ENCODE measurements around the gene MRPS6.

MRPS6 gene

DNA sequence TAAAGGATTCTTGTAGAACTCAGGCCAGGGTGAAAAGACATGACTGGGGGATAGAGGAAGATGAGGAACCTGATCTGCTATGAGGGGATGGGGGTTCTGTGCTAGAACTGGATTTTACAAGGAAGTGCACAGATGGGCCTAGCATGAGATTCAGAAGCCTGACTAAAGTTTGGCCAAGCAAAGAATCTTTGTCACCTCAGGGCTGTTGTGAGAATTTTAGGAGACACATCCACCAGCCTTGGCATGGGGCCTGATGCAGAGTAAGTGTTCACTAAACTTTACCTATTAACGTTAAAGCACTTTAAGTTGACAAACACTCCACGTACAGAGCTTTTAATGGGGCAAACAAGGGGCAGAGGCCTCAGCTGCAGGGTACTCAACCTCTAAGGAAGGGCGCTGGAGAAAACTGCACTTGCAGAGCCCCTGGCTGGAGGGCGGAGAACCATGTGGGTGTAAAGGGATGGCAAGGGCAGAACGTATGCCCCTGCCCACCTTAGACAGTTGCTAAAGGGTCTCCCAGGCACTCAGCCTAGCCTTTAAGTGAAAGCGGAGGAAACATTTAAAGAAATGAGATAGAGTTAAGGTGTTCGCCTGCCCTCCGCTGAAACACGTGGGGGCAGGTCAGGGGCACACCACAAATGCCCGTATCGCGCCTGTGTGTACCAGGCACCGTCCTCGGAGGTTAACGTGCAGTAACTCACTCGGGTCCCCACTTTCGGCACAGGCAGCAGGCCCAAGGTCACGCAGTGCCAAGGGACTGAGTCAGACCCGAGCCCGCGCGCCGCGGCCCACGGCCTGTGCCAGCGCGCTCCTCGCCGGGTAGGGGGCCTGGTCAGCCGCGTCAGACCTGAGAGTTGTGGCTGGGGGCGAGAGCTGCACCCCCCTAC lies 990 bp upstream of the MRPS6 start:
- no peak for DNase-seq

DNA sequence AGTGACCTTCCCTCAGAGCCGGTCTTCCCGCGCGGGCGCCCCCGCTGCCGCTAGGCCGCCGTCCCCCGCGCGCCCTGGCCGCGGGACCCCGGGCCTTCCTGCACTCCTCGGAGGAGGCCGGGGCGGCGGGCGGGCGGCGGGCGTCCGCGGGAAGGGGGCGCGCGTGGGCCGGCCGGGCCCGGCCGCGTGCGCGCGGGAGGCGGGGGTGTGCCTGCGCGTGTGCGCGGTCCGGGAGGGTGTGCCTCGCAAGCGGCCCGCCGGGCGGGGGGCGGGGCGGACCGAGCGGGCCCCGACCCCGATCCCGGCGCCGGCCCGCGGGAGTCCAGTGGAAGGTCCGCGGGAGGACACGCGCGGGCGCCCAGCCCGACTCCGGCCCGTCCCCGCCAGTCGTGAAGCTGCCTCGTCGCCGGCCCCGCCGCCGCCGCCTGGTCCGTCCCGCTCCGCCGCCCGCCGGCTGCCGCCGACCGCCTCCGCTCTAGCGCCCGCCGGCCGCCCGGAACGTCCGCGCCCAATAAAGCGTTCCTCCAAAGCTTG lies 438 bp downstream of the MRPS6 start:
- DNase-seq, result no peak

DNA sequence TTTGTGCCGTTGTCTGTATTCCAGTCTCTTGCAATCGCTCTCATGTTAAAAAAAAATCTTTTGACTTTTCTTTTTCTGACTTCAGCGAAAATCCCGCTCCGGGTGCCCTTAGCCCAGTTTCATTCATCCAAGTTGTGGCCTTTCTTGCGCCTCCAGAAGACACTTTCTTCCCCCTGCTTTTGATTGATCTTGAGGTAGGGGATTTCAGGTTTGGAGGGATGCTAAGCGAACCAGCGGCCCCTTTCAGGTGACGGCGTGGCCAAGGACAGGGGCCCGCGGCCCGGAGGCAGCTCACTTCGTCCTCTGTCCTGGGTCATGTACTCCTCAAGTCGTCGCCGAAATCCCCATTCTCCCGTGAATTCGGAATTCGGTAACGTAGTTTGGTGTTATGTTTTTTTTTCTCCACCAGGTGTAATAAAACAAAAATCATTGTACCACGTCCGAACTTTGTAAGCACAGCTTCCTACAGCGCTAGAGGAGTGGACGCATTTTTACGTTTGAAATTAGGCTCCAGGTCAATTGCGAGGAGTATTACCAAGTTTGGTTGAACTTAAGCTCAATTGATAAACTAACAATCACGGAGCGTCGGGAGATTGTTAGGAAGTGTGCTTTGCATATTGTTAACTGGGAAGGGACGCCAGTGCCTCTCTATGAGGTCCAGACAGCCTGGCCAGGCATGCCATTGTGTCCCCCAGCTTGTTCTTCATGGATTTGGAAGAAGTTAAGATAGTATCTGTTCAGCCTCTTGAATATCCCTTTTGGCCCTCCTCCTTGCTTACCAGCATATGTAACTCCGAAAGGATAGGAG lies 1.1 kb downstream of the MRPS6 start:
- DNase-seq, result no peak

DNA sequence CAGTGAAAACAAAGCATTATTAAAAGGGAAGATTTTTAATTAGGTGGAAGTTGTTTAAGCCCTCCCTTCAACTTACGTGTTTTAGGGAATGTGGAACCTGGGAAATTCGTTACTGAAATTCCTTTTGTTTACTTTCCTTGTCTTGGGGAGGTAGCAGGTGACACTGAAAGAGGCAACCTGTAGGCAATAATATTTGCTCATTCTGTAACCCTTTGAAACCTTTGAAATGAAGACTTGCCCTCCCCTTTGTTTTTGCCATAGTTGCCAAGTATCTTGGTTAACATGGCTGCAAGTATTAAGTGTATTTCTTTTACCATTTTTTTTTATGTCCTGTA lies 1.7 kb downstream of the MRPS6 start:
- DNase-seq, result no peak

DNA sequence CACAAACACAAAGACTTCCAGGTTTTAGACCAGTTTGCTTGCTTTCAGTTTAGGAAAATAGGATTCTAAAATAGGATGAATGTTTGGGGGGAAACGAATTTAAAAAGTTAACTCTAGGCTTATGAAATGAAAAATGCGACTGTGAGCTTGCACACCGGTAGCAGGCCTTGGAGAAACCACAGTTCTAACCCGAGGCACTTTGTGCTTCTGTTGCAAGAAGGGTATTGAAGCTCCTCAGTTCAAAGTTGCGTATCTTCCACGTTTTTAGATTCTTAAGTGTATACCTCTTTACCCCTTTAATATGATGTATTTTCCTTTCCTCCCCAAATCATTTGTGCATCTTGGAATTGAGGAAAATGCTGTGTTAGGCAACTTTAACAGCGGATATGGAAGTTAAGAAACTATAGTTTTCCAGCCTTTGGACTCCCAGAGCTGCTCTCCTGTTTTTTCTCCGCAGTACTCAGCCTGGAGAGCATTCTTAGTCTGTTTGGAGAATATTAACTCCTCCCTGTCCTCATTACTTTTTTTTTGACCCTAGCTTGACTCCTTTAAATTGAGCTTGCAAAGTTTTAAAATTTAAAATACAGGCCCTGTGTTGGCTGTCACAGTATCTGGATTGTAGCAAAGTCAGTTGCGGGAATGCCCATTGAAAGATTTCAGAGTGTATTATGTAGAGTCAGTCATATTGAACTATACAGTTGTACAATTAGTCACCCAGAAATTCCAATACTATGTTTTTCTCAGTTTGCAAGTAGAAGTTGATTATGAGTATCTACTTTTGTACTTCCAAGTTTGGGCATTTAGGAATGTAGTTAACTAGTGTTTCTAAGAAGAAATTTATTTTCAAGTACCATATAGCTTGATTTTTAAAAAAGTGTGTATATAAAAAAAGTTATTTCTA lies 2.6 kb downstream of the MRPS6 start:
- no peak for DNase-seq

DNA sequence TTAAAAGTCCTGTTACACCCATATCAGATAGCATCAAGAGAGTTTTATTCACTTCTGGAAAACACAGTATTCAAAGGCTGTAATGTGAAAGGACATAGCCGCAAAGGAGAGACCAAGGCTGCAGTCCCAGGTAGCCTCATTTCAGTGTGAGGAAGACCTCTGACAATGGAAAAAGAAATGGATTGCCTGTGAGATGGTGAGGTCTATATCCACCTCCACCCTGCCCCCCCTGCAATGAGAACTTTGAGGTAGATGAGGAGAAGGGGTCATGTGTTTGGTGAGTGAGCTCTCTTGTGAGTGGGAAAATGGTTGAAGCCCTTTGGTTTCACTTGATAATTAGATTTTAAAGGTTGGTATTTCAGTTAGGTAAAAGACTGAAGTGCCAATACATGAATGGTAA lies 3.5 kb downstream of the MRPS6 start:
- no peak for DNase-seq

DNA sequence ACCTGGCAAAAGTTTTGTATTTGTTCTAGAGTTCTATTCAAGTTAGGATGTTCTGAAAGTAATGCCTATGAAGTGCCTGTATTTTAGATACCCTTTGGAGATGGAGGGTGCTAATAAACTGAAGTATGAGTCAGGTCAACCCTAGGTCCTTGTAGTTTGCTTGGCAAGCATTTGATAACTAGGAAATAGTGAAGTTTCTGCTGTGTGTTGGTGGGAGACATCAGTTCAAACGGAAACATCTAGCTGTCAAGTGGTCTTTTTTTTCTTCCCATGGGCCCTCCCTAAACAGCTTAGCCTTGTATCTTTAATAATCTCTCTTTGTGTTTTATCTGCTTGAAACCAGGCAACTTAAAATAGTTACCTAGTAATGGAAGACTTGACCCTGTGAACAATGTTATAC lies 4.5 kb downstream of the MRPS6 start:
- DNase-seq, result no peak

DNA sequence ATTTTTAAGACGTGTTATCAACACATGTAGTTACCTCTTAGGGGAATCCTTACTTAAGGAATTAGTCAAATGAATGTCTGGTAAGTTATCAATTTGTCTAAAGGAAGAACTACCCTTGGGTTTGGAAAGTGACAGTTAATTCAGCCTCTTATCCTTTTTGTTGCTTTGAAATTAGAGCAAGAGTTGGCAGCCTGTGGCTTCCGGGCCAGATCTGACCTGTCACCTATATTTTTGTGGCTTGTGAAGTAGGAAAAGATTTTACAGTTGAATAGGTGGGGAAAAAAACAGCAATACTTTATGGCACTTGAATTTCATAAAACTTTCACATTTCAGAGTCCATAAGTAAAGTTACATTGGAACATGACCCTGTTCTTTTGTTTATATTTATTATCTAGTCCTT lies 5.5 kb downstream of the MRPS6 start:
- no peak for DNase-seq

DNA sequence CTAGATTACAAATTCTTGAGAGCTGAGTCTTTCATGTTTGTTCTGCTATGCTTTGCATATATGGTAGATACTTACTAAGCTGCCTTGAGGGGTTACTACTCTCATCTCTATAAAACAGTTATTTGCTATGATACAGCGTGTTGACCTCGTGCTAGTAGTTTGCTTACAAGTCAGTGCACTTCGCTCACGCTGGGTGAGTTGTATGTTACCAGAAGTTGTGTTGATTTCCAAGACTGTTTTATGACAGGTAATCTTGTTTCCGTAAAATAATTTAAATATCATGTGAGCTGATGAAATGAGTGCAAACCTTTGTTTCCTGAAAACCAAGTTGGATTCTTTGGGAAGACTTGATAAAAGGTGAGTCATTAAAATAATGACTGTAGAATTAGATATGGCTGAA lies 7.3 kb downstream of the MRPS6 start:
- no peak for DNase-seq

DNA sequence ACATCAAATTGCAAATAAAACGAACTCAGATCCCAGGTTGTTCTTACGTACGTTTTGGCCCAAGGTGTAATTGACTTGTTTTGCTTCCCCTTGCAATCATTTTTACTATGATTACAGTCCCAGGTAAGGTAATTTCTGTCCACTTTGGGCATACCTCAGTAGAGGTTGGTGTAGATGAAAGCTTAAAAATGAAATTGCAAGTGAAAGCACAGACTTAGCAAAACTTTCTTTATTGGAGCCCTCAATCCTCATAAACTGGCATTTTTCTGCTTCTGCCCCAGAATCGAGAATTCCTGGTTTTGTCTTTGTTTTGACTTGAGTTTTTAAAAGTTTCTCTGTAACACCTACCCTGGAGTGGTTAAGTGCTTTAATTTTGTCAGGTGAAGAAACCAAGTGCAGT lies 9.4 kb downstream of the MRPS6 start:
- no peak for DNase-seq

DNA sequence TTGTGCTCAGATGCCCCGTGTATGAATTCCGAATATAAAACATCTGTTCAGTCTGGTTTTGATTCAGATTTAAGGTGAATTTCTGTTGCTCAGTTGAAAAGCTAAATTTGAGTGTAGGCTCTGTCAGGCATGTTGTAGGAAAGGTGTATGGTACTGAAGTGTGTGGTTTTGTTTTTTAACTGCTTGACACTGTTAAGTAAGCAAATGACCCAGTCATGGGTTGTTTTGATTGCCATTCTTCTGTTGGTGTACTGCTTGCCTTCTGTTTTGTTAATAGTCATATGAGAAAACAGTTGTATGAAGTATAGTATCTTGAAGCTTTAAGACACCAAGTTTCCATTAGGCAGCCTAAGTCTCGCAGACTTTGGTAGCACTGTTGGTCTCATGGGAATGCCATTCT lies 10.0 kb downstream of the MRPS6 start:
- no peak for DNase-seq

DNA sequence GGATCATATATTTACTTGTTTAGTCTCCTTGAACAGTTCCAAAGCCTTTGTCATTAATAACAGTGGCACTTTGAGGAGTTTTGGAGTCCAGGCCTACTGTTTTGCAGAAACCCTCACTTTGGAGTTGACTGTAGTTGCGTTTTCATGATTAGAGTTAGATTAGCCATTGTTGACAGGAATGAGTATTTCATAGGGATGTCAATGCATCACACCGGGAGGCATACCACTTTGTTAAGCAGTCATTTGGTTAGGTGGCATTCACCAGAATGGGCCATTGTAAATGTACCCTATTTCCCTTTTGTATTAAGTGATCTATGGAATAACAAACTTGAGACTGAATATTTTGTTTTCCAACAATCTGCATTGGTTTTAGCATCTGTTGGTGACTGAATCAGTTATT lies 11.8 kb downstream of the MRPS6 start:
- DNase-seq, result no peak

DNA sequence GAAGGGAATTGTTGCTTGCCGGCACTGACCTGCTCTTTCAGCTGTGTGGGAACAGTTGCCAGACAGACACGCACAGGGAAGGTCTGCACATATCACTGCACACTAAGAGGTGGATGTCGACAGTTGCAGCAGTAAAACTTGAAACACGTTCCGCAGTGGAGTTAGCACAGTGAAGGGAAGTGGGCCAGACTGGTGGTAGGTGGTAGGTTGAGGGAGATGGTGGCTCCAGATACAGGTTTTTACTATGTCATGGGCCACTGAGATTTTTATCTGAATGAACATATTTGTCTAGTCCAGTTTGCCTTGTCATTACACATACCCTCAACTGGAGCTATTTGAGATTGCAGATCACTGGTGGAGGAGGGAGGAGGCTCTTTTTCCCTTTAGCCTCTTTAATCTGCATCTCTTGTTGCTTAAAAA lies 13.5 kb downstream of the MRPS6 start:
- no peak for DNase-seq

DNA sequence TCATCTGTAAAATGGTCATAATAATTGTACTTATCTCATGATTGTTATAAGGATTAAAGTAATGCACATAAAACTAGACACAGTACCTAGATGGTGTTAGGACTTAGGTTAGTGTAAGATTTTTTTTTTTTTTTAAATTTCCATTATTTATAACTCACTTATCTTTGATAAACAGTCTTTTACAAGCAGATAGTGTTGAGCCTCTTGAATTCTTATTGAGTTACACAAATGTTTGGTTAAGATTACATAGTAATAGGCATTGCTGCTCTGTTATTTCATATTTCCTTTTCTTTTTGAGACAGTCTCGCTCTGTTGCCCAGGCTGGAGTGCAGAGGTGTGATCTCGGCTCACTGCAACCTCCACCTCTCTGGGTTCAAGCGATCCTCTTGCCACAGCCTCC lies 15.4 kb downstream of the MRPS6 start:
- DNase-seq, result no peak

DNA sequence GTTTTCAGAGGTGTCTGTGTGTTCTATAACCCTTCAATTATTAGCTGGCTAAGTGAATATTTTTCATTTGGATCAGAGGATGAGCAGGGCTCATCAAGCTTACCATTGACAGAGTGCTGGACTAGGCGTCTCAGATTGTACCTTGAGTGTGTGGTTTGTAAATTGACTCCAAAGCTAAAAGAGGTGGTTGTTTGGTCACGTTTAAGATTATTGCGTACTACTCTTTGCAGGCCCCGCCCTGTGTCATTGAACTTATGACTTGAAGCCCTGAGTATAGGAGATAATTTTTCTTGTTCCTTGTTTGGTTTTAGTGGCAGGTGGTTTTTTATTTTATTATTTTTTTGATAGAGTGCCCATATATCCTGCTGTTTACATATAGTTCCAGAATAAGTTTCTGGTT lies 17.7 kb downstream of the MRPS6 start:
- no peak for DNase-seq

DNA sequence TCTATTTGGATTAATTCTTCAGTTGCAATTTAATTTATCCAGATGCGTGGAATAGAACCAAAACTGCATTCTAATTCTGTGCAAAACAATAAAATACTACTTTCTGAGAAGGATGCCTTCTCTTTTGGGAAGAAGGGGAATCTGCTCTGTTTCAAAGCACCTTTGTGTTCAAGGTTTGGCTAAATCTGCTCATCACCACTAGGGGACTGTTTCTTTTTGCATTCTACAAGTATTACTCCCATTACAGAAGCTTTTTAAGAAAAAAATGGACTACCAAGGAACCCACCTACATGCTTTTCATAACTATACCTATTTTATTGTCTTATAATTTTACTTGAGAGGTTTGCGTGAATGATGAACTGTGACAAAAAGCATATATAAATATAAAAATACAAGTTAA lies 18.2 kb downstream of the MRPS6 start:
- DNase-seq, result no peak

DNA sequence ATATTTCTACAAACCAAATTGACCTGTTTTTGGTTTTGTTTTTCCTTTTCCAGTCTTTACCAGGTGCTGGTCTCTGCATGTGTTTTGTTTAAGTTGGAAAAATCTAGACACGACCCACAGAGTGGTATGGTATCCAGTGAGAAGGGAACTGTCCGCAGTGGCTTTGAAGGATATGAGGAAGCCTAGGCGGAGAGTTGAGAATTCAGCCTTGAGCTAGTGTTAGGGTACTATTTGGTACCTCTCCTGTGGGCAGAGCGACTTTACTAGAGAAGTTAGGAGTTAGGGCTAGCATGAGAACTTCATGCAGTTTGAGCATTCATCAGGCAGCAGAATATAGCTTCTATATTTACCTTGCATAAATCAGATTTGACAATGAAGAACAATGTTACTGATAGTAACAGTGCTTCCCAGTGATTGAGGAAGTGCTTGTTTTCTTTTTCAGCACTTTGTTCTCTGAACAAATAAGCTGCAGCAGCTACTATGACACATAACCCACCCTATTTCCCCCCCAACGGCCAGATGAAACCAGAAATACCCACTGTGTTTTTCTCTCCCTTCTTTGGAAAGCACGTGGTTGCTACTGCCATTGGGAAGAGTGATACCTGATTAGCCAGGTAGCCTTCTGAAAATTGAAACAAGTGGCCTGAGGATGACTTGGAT lies 19.0 kb downstream of the MRPS6 start:
- no peak for DNase-seq

DNA sequence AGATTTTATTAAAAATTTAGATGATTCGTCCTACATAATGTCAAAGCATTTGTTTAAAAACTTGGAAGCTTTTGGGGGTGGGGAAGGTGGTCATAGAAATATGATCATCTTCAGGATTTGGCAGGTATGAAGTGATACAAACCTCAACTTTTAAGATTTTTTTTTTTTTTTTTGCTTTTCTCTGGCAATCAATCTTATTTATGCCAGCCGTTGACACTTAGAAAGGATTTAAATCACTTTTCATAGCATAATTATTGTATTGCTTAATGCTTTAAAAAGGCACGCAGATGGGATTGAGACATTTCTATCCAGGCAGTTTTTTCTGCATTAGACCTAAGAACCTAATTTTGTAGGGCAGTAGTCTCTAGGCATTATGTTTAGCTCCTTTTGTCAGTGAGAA lies 19.7 kb downstream of the MRPS6 start:
- no peak for DNase-seq

DNA sequence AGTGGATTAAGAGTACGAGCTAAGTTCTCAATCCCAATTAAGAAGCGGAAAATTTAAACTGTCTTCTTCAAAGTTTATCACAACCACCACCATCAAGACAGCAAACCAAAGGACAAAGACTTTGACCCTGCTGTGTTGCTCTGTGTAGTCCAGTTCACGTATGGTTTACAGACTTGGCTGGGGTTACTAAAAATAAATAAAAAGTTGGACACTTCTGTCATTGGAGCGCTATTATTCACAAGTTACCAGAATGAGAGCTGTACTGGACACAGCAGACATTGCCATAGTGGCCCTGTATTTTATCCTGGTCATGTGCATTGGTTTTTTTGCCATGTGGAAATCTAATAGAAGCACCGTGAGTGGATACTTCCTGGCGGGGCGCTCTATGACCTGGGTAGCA lies 21.6 kb downstream of the MRPS6 start:
- no peak for DNase-seq

DNA sequence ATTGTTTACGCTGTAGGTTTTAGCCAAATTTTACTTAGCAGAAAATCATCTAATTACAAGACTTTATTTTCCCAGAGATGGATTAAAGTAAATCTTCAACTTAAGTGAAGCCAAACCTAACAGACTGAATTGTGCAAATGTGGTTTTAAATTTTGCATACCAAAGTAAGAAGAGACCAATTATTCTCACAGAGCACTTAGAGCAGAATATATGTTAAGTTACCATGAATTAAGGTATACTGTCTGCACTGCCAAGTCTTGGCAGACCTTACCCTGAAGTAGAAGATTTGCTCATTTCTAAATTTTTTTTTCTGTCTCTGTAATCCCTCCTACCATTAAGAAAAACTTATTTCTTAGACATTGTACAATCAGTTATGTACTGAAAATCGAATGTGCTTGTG lies 24.1 kb downstream of the MRPS6 start:
- DNase-seq, result no peak

DNA sequence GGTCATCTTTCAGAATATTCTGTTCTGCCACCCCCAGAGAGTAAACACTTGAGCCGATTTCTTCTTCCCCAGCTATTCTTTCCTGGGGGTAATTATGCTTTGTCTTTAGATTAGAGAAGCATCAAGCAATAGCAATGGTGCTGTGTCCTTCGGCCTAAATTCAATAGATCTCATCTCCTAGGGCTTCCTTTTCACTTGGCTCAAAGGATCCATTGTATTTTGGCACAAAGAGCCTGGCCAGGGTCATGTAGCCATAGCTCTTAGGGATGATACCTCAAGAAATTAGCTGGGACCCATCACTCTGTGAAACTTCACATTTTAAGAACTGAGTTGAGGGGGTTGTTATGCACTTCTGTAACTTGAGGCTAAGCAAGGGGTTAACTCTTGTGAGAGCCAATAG lies 27.0 kb downstream of the MRPS6 start:
- no peak for DNase-seq

DNA sequence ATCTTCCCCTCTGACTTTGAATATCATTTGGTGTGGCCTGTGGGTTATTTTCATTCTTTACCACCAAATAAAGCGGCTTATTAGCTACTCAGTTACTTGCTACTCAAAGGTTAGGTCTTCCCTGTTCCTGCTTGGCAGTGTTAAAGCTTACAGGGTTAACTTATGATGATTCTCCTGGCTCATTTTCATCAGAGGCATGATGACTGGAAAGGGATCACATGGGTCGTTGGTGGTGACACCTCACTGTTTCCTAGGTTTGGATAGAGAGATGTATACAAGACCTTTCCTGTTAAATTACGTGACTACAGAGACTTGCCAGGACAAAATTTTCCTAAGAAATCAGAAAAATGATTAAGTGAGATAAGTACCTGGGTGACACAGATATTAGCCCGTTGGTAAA lies 27.4 kb downstream of the MRPS6 start:
- DNase-seq, result no peak
